Choroid plexus epithelial cell (primary cell): ENCODE measurements around the gene MRPL2.

Experiments used
- DNase-seq: peaks from one replicate; pipeline ENCODE4 v3.0.0-alpha.2; 2010; ENCODE audit warnings: low read depth
- H3K4me3 ChIP-seq: 2 replicates; pipeline ENCODE4 v1.5.1; 2011; ENCODE audit warnings: low read depth, mild to moderate bottlenecking, control low read depth, low read length, moderate library complexity
- CTCF ChIP-seq: conservative IDR thresholded peaks from 2 replicates; pipeline ENCODE4 v1.5.1; 2011; ENCODE audit warnings: low read depth, mild to moderate bottlenecking, control low read depth, inconsistent platforms, low read length, moderate library complexity

The MRPL2 gene

GRCh38 chr6:43032326-43032725 is 26.9 kb downstream of the MRPL2 start:
- no peak for TF ChIP-seq CTCF
- no peak overlapping the region for H3K4me3 ChIP-seq
- no peak for DNase-seq

- H3K4me3 ChIP-seq, result no peak overlapping the region
- TF ChIP-seq CTCF, result no peak
- DNase-seq, result no peak
Observed at GRCh38 chr6:43029120-43029519, 30.1 kb downstream of the MRPL2 start.

GRCh38 chr6:43026365-43026764 is 32.9 kb downstream of the MRPL2 start:
- TF ChIP-seq CTCF, result no peak
- H3K4me3 ChIP-seq, result no peak overlapping the region
- no peak for DNase-seq

GRCh38 chr6:43024436-43024835 is 34.8 kb downstream of the MRPL2 start:
- no peak for DNase-seq
- no peak for TF ChIP-seq CTCF
- no peak overlapping the region for H3K4me3 ChIP-seq

GRCh38 chr6:43021270-43022047 is 37.8 kb downstream of the MRPL2 start, which contains the start of gene RRP36:
TSS of gene RRP36 (plus strand) at chr6:43021623. CDS start at chr6:43021655, 32 bp downstream.
- DNase-seq, result peak; percentile 69
- H3K4me3 ChIP-seq, result peak within 1 kb of the TSS; percentile 67

GRCh38 chr6:43020847-43021246 is 38.4 kb downstream of the MRPL2 start:
- no peak for TF ChIP-seq CTCF
- peak overlapping the region; percentile 67 for H3K4me3 ChIP-seq
- DNase-seq, result peak; percentile 34

More at GRCh38 chr6:43021270-43022047, 37.8 kb downstream of the MRPL2 start, which contains the start of gene RRP36:
- TF ChIP-seq CTCF, result no peak
